ENCODE data around the gene SIAH3. TPM values are rescaled to one million over a fixed set of nuclear protein-coding genes. Genes with fewer than 3 reads are reported as not detected.

Gene SIAH3
- total and polyA plus RNA-seq, 7 experiments from 2014 or later, result 0.13 to 2.6 (median 0.34) TPM

- Histone ChIP-seq H3K9me3 (ENCODE audit: control insufficient read depth in 2 of 3, low read length in 3 of 3) (no peaks in the 10 kb centered on the region), H3K4me3 (ENCODE audit: low read length) (no peak overlapping the region), H3K27me3 (ENCODE audit: control insufficient read depth in 2 of 2, insufficient read depth in 2 of 2, low read length in 2 of 2) (no peaks in the 10 kb centered on the region), H3K36me3 (ENCODE audit: control insufficient read depth in 2 of 3, insufficient read depth in 3 of 3, low read length in 3 of 3) (no peaks in the 10 kb centered on the region), H3K4me1 (ENCODE audit: control insufficient read depth in 2 of 2, insufficient read depth in 2 of 2, low read length in 2 of 2) (no peaks in the 10 kb centered on the region), H3K27ac (ENCODE audit: low read depth, low read length) (no peak overlapping the region)
- ChIA-PET CTCF (no interaction called here), POLR2A (no interaction called here)
- Mint-ChIP-seq H3K4me3 (no peak overlapping the region), H3K9me3 (no peaks in the 10 kb centered on the region), H3K27me3 (peaks cover 0 to 3% (median 0%) of the 10 kb centered on the region in 5 donors), H3K36me3 (no peaks in the 10 kb centered on the region), H3K4me1 (peaks cover 0 to 14% (median 0%) of the 10 kb centered on the region in 7 donors), H3K27ac (no peak overlapping the region)
- no peak for ATAC-seq
- intact Hi-C loops (cut with micrococcal nuclease), result no loop called here
- DNase-seq, result no peak
Measured at GRCh38 chr13:45828256-45828968, 23.1 kb downstream of the SIAH3 start.

DNA sequence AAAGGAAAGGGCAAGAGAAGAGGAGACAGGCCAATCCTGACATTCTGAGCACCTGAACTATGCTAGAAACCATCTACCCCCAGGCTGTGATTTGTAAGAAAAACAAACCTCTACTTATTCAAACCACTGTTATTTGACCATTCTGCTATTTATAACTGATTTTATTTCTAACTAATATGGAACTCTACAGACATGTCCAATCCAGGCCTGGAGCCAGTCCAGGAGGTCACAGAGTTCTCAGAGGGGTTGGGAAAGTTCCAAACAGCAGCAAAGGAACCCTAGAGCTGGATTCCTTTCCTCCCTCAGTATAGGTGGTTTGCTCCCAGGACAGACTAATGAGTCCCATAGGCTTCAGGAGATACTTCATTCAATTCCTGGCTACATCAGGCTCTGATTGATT is 24.2 kb downstream of the SIAH3 start:
- ATAC-seq, result no peak
- H3K4me3 Mint-ChIP-seq, result no peak overlapping the region

DNA sequence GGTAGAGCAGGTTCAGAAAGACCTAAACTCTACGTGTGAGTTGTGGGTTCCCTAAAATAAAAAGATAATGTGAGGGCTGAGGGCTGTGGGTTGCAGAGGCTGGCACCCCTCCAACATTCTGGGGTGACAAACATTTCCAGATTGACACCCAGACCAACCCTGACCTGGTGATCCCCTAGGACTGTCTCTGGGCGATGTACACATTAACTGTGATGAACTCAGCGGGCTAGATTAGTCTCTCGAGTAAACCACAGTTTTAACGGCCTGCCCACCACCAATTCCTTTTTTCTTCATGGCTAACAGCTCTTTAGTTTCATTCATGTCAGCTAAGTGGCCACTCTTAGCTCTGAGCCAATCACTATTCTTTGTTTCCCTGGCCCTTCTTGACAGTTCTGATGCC is 24.8 kb downstream of the SIAH3 start:
- H3K9me3 Mint-ChIP-seq, result no peaks in the 10 kb centered on the region
- H3K27me3 Mint-ChIP-seq, result peaks cover 0 to 2% (median 0%) of the 10 kb centered on the region in 5 donors
- Histone ChIP-seq H3K36me3 (ENCODE audit: control insufficient read depth in 2 of 3, insufficient read depth in 3 of 3, low read length in 3 of 3) (no peaks in the 10 kb centered on the region), H3K27me3 (ENCODE audit: control insufficient read depth in 2 of 2, insufficient read depth in 2 of 2, low read length in 2 of 2) (no peaks in the 10 kb centered on the region), H3K9me3 (ENCODE audit: control insufficient read depth in 2 of 3, low read length in 3 of 3) (no peaks in the 10 kb centered on the region), H3K27ac (ENCODE audit: low read depth, low read length) (no peak overlapping the region), H3K4me1 (ENCODE audit: control insufficient read depth in 2 of 2, insufficient read depth in 2 of 2, low read length in 2 of 2) (no peaks in the 10 kb centered on the region), H3K4me3 (ENCODE audit: low read length) (no peak overlapping the region)
- H3K36me3 Mint-ChIP-seq, result no peaks in the 10 kb centered on the region
- ChIA-PET POLR2A (no interaction called here), CTCF (interaction anchor here (1.1 kb wide), 1 partner anchor 9 kb away, joined by 3 read pairs; no protein-coding TSS in a partner anchor)
- H3K27ac Mint-ChIP-seq, result no peak overlapping the region
- ATAC-seq, result peak; percentile 32
- intact Hi-C loops (cut with micrococcal nuclease), result no loop called here
- peaks cover 0 to 11% (median 0%) of the 10 kb centered on the region in 7 donors for H3K4me1 Mint-ChIP-seq
- H3K4me3 Mint-ChIP-seq, result no peak overlapping the region
- no peak for DNase-seq

More for the DNA sequence above, 24.2 kb downstream of the SIAH3 start:
- no peaks in the 10 kb centered on the region for H3K36me3 ChIP-seq (ENCODE audit: control insufficient read depth in 2 of 3, insufficient read depth in 3 of 3, low read length in 3 of 3)
- Mint-ChIP-seq H3K36me3 (no peaks in the 10 kb centered on the region), H3K9me3 (no peaks in the 10 kb centered on the region), H3K27me3 (peaks cover 0 to 3% (median 0%) of the 10 kb centered on the region in 5 donors), H3K27ac (peak overlapping the region in 2 of 9 donors; percentile 65 to 79), H3K4me1 (peaks cover 0 to 11% (median 0%) of the 10 kb centered on the region in 7 donors)
- no peaks in the 10 kb centered on the region for H3K4me1 ChIP-seq (ENCODE audit: control insufficient read depth in 2 of 2, insufficient read depth in 2 of 2, low read length in 2 of 2)
- H3K9me3 ChIP-seq (ENCODE audit: control insufficient read depth in 2 of 3, low read length in 3 of 3), result no peaks in the 10 kb centered on the region
- intact Hi-C loops (cut with micrococcal nuclease), result no loop called here
- POLR2A ChIA-PET, result no interaction called here
- CTCF ChIA-PET, result no interaction called here
- H3K27ac ChIP-seq (ENCODE audit: low read depth, low read length), result no peak overlapping the region
- H3K27me3 ChIP-seq (ENCODE audit: control insufficient read depth in 2 of 2, insufficient read depth in 2 of 2, low read length in 2 of 2), result no peaks in the 10 kb centered on the region
- DNase-seq, result no peak
- H3K4me3 ChIP-seq (ENCODE audit: low read length), result no peak overlapping the region

DNA sequence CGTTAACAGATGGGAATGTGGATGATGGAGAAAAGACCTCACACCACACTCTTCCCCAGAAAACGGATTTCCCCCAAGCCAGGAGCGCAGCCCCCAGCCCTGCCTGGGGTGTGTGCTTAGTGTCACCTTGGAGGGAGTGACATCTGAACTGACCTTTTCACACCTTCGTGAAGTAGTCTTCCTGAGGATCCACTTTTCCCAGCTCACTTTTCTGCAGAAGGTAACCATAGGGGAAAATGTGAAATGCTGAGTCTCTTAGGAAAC is 26.2 kb downstream of the SIAH3 start:
- ATAC-seq, result no peak
- no peak overlapping the region for H3K27ac Mint-ChIP-seq
- no peaks in the 10 kb centered on the region for H3K36me3 ChIP-seq (ENCODE audit: control insufficient read depth in 2 of 3, insufficient read depth in 3 of 3, low read length in 3 of 3)
- H3K27ac ChIP-seq (ENCODE audit: low read depth, low read length), result no peak overlapping the region
- POLR2A ChIA-PET, result interaction anchor here (1.6 kb wide), 1 partner anchor 21 kb away, joined by 3 read pairs; no protein-coding TSS in a partner anchor
- H3K9me3 ChIP-seq (ENCODE audit: control insufficient read depth in 2 of 3, low read length in 3 of 3), result no peaks in the 10 kb centered on the region
- no peaks in the 10 kb centered on the region for H3K4me1 ChIP-seq (ENCODE audit: control insufficient read depth in 2 of 2, insufficient read depth in 2 of 2, low read length in 2 of 2)
- no peaks in the 10 kb centered on the region for H3K9me3 Mint-ChIP-seq
- H3K4me3 ChIP-seq (ENCODE audit: low read length), result no peak overlapping the region
- no peaks in the 10 kb centered on the region for H3K36me3 Mint-ChIP-seq
- H3K4me3 Mint-ChIP-seq, result no peak overlapping the region
- no peaks in the 10 kb centered on the region for H3K27me3 Mint-ChIP-seq
- intact Hi-C loops (cut with micrococcal nuclease), result no loop called here
- CTCF ChIA-PET, result interaction anchor here (0.7 to 1.1 kb wide), 3 partner anchors 17 to 30 kb away, joined by 3 read pairs; no protein-coding TSS in a partner anchor
- DNase-seq, result no peak
- H3K27me3 ChIP-seq (ENCODE audit: control insufficient read depth in 2 of 2, insufficient read depth in 2 of 2, low read length in 2 of 2), result no peaks in the 10 kb centered on the region
- peaks cover 0 to 7% (median 0%) of the 10 kb centered on the region in 7 donors for H3K4me1 Mint-ChIP-seq

DNA sequence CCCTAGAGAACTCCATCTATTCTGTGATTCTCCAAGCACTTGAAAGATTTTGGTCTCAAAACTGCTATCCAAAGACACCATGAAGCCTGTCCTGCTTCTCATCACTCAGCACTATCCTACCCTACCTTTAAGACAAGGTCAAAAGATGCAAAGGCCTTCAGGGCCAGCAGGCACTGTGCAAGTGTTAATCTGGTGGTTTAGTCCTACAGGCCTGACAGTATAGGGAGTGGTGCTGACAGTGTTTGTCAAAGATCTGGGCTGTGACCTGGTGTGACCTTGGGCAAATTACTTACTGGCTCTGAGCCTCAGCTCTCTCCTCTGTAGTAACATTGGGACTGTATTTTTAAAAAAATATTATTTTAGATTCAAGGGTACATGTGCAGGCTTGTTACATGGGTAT is 28.0 kb downstream of the SIAH3 start:
- intact Hi-C loops (cut with micrococcal nuclease), result no loop called here
- DNase-seq (no peak), ATAC-seq (no peak)
- no peaks in the 10 kb centered on the region for H3K27me3 Mint-ChIP-seq
- H3K27ac Mint-ChIP-seq, result no peak overlapping the region
- Histone ChIP-seq H3K9me3 (ENCODE audit: control insufficient read depth in 2 of 3, low read length in 3 of 3) (no peaks in the 10 kb centered on the region), H3K4me1 (ENCODE audit: control insufficient read depth in 2 of 2, insufficient read depth in 2 of 2, low read length in 2 of 2) (no peaks in the 10 kb centered on the region), H3K4me3 (ENCODE audit: low read length) (no peak overlapping the region), H3K27me3 (ENCODE audit: control insufficient read depth in 2 of 2, insufficient read depth in 2 of 2, low read length in 2 of 2) (no peaks in the 10 kb centered on the region), H3K36me3 (ENCODE audit: control insufficient read depth in 2 of 3, insufficient read depth in 3 of 3, low read length in 3 of 3) (no peaks in the 10 kb centered on the region), H3K27ac (ENCODE audit: low read depth, low read length) (no peak overlapping the region)
- H3K4me3 Mint-ChIP-seq, result no peak overlapping the region
- peaks cover 0 to 7% (median 6%) of the 10 kb centered on the region in 5 donors for H3K36me3 Mint-ChIP-seq
- H3K4me1 Mint-ChIP-seq, result peaks cover 0 to 6% (median 0%) of the 10 kb centered on the region in 7 donors
- ChIA-PET CTCF (no interaction called here), POLR2A (no interaction called here)
- H3K9me3 Mint-ChIP-seq, result peaks cover 0 to 6% (median under 1%) of the 10 kb centered on the region in 11 donors

DNA sequence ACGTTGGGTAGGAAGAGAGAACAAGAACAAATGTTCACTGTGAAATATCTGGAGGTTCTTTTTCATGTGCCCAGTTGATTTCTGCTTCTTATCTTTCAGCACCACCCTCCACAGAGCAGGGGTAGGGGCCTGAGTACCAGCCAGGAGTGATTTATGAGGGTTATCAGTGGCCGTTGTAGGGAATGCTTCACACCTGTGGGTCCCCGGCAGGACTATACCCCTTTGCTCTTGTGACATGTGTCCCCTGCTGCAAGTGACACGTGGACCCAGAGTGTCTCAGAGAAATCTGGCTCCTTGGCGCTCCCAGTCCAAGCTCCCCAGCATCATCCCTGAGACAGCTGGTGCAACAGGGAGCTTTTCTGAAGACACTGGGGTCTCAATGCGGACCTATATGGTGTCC is 29.7 kb downstream of the SIAH3 start:
- Mint-ChIP-seq H3K27ac (no peak overlapping the region), H3K4me3 (no peak overlapping the region), H3K36me3 (peaks cover 0 to 16% (median 6%) of the 10 kb centered on the region in 5 donors), H3K9me3 (peaks cover 0 to 8% (median 2%) of the 10 kb centered on the region in 11 donors), H3K27me3 (no peaks in the 10 kb centered on the region), H3K4me1 (peaks cover 0 to 1% (median 0%) of the 10 kb centered on the region in 7 donors)
- Histone ChIP-seq H3K36me3 (ENCODE audit: control insufficient read depth in 2 of 3, insufficient read depth in 3 of 3, low read length in 3 of 3) (no peaks in the 10 kb centered on the region), H3K9me3 (ENCODE audit: control insufficient read depth in 2 of 3, low read length in 3 of 3) (no peaks in the 10 kb centered on the region), H3K27me3 (ENCODE audit: control insufficient read depth in 2 of 2, insufficient read depth in 2 of 2, low read length in 2 of 2) (no peaks in the 10 kb centered on the region), H3K4me1 (ENCODE audit: control insufficient read depth in 2 of 2, insufficient read depth in 2 of 2, low read length in 2 of 2) (no peaks in the 10 kb centered on the region), H3K27ac (ENCODE audit: low read depth, low read length) (no peak overlapping the region), H3K4me3 (ENCODE audit: low read length) (no peak overlapping the region)
- intact Hi-C loops (cut with micrococcal nuclease), result no loop called here
- CTCF ChIA-PET, result no interaction called here
- POLR2A ChIA-PET, result interaction anchor here (0.9 kb wide), 1 partner anchor 11 kb away, joined by 3 read pairs; no protein-coding TSS in a partner anchor
- DNase-seq, result no peak
- no peak for ATAC-seq

Measured in naive thymus-derived CD4-positive, alpha-beta T cell (primary cell).